PC-3 (cell line): ENCODE measurements around the gene METTL24.

Experiments
- EZH2 ChIP-seq: fragments of 300-600 bp; sonication (generic); IDR thresholded peaks from one replicate; pipeline ENCODE4 v1.6.1; 2017; ENCODE audit warnings: antibody characterized with exemption, mild to moderate bottlenecking, low read length; ENCODE audit not compliant: unreplicated experiment
- EZH2phosphoT487 ChIP-seq: fragments of 300-600 bp; sonication (generic); IDR thresholded peaks from 2 replicates; pipeline ENCODE4 v1.6.1; 2018; ENCODE audit warnings: mild to moderate bottlenecking, antibody characterized with exemption, low read length, borderline replicate concordance
- TF ChIP-seq, protein P1 (sequence below): fragments of 300-600 bp; sonication (generic); conservative IDR thresholded peaks from 2 replicates; pipeline ENCODE4 v1.5.1; 2017; ENCODE audit warnings: antibody characterized with exemption, low read depth, mild to moderate bottlenecking, low read length

DNA sequence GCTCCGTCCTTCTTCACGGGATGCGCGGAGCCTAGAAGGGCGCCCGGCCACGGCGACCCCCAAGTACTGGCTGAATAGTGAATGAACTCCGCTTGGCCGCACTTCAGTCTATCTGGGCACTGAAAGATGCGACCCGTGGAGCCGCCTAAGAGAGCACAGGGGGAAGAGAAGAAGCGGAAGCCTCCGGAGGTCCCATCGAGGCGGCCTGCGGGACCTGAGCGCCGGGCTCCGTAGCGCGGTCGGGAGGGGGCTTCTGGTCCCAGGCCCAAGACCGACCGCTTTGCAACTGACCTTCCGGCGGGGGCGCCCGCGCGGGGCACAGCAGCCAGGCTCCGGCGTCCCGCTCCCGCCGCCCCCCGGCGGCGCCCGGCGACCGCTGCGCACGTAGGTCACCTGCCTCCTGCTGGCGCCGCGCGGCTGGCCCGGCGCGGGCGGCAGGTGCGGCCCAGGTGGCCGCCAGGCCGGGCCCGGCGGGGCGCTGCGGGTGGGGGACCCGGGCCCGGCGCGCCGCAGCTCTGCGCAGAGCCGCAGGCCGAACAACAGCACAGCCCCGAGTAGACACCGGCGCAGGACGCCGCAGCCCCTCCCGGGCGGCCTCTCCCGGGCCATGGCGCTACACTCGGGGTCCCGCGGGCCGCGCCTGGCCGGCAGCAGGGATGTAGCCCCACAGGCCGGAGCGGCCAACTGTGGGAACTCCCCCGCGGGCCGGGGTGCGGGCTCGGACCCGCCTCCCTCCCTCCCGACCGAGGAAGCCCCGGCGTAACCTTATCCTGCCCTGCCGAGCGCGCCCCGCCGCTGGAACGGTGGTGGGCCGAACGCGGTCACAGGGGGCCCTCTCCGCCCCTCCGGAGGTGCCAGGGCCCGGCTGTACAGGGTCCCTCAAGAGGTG lies at the start of gene METTL24:
- TF ChIP-seq, protein P1, sequence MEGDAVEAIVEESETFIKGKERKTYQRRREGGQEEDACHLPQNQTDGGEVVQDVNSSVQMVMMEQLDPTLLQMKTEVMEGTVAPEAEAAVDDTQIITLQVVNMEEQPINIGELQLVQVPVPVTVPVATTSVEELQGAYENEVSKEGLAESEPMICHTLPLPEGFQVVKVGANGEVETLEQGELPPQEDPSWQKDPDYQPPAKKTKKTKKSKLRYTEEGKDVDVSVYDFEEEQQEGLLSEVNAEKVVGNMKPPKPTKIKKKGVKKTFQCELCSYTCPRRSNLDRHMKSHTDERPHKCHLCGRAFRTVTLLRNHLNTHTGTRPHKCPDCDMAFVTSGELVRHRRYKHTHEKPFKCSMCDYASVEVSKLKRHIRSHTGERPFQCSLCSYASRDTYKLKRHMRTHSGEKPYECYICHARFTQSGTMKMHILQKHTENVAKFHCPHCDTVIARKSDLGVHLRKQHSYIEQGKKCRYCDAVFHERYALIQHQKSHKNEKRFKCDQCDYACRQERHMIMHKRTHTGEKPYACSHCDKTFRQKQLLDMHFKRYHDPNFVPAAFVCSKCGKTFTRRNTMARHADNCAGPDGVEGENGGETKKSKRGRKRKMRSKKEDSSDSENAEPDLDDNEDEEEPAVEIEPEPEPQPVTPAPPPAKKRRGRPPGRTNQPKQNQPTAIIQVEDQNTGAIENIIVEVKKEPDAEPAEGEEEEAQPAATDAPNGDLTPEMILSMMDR, result no peak
- TF ChIP-seq EZH2phosphoT487 (no peak), EZH2 (no peak)
